D341Med (cell line): ENCODE data around the gene EML3.
"Not testable (repeated sequence)": the region's sequence is repeated elsewhere in the genome, so short reads cannot be mapped to it uniquely, and the experiment has no call there.

ENCODE experiments used
- DNase-seq: peaks from one replicate; pipeline ENCODE4 v3.0.0; 2012; ENCODE audit warnings: low spot score

EML3 gene

DNA sequence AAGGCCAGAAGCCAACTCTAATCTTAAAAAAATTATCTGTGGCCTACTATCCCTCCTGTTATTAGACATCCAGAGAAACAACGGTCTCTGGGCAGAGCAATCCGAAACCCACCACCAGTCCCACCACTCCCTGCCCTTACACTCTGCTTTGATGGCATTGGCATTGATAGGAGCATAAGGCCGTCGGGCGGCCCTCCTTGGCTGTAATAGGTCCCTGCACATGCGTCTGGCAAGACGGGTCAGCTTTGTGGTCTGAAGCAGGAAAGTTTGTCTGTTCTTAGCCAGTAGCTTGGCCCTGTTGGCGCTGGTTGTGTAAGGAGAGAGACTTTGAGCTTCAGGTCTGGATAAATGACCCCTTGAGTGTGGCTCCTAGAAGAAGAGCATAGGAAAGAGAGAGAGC, 17.5 kb downstream of the EML3 start:
- DNase-seq, result no peak

DNA sequence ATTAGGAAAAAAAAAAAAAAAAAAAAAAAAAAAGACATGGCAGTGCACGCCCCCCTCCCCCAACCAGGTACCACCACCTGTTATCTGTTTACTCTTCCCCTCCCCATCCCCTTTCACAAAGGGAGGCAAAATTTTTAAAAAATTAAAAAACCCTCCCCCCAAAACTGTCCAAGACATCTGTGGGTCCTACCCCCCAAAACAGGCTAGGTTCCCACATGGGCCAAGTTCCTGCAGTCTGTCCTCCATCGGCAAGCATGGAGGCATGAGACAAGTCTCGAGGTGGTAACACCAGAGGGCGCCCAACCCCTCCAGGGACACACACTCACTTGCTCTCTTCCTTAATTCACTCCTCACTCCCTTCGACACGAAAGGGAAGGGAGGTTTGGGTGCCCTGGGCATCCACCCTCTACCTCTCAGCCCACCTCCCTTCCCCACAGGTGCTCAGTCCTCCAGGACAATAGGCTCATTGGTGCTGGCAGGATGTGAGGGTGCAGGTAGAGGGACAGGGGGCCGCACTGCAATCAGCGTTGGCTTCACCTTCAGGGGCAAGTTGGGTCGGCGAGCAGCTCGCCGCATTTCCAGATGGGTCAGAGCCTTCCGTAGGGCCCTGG, 19.0 kb downstream of the EML3 start:
- peak; percentile 70 for DNase-seq

DNA sequence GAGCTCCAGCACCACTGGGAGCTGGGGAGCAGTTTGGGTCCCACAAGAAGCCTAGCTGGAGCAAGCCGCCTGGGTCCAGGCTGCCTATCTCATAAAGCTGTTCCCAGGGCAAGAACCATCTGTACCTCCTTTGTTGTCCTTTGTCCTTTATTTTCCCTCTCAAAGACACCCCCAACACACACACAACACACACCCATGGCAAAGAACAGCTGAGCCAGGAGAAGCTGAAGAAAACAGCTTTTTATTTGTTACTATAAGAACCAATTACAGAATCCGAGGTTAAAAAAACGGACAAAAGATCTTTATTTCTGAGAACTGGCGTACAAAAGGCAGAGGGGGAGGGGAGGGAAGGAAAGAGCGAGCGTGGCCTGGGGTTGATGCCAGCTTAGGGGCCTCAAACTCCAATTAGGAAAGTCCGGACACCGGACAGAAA, 19.6 kb downstream of the EML3 start:
- DNase-seq, result no peak

DNA sequence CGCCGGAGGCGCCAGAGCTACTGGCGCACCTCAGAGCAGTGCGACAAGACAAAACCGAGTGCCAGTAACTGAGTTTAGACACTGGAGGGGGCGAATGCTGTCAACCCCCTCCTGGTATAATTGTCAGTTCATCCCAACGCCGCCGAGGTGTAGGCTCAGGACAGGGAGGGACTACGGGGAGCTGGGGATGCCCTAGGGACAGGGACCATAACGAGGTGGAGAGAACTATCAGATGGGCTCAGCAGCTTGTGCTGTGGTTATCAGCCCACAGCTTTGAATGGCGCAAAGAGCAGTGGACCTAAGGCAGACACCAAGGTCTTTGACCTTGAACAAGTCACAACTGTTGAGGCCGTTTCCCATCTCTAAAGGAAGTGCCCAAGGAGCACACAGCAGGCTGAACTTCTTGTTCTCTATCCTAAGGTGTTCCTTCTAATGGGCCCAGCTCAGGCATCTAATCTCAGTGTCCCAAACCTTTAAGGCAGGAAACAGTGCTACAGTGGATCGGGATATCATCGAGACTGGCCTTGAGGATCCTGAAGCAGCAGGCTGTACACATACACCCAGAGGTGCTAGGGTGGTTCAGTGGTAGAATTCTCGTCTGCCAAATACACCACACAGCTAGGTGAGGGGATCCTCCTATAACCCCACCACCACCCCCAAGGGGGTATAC, 20.3 kb downstream of the EML3 start:
- no peak for DNase-seq

DNA sequence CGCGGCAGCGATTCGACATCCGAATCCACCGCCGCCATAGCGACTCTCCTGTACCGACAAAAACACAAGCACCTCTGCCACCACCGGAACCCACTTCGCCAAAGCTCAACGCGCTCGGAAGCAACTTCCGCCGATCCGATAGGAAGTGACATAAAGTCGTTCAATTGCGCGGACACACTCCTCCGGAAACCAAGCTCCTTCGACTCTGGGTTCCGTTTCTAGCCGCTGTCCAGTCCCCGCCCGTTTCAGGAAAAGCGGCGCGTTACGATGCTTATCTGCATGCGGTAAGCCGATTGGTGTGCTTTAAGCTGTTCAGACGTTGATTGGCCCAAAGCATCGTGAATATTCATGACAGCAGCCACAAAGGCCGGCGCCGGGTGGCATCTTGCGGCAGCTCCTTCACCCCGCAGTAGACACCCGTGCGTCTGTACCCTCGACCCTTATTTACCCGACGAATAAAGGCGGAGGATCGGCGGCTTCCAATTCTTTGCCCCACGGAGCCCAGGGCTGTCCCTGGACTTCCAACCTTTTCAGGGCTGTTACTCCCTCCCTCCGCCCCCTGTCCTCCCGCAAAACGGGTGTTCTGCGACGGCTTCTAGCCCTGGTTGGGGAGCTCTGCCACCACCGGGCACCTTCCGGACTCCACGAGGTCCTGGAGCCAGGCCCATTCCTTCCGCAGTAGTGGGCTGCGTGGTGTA, 21.0 kb downstream of the EML3 start, which contains the start of gene TUT1:
Gene TUT1, minus strand, starts transcription at position 76 of the 698 bp plus-strand sequence. Its CDS starts 38 bp downstream, at position 38.
- peak; percentile 88 for DNase-seq

DNA sequence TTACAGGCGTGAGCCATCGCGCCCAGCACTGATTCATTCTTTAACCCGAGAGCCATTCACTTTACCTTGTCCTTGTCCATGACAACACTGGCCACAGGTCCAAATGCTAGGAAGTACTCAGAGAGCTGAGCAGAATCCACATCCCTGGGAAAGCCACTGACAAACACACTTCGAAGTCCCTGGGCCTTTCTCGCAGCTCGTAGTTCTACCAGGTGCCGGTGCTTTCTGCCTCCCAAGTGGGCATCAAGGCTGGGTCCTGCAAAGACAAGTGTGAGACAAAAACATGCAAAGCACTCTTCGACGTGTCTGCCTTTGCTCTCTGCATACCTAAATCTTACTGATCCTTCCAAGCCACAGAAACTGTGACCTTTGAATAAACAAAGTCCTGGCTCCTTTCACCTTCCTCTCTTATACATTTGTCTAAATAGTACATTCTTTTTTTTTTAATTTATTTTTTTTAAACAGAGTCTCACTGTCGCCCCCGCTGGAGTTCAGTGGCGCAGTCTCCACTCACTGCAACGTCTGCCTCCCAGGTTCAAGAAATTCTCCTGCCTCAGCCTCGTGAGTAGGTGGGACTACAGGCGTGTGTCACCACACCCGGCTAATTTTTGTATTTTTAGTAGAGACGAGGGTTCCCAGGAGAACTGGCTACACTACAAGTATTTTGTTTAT, 23.5 kb downstream of the EML3 start:
- DNase-seq, result no peak

DNA sequence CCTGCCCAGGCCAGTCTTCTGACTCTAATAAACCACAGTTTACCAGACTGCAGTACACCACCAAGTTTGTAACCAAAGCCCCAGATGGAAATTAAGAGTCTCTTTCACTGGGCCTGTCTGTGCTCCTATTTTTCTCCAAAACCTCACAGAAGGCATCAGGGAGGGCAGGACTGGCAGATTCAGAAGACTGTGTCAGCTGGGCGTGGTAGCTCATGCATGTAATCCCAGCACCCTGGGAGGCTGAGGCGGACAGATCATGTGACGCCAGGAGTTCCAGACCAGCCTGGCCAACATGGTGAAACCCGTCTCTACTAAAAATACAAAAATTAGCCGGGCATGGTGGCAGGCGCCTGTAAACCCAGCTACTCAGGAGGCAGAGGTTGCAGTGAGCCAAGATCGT, 27.2 kb downstream of the EML3 start:
- DNase-seq, result not testable (repeated sequence)

DNA sequence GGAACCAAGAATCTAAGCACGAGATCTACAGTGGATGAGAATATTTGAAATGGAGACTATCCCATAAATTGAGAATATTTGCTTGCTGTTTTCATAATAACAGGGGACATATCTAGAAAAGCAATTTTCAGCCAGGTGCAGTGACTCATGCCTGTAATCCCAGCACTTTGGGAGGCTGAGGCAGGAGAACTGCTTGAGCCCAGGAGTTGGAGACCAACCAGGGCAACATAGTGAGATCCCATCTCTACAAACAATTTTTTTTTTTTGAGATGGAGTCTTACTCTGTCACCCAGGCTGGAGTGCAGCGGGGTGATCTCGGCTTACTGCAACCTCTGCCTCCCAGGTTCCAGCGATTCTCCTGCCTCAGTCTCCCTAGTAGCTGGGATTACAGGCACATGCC, 30.8 kb downstream of the EML3 start:
- not testable (repeated sequence) for DNase-seq

DNA sequence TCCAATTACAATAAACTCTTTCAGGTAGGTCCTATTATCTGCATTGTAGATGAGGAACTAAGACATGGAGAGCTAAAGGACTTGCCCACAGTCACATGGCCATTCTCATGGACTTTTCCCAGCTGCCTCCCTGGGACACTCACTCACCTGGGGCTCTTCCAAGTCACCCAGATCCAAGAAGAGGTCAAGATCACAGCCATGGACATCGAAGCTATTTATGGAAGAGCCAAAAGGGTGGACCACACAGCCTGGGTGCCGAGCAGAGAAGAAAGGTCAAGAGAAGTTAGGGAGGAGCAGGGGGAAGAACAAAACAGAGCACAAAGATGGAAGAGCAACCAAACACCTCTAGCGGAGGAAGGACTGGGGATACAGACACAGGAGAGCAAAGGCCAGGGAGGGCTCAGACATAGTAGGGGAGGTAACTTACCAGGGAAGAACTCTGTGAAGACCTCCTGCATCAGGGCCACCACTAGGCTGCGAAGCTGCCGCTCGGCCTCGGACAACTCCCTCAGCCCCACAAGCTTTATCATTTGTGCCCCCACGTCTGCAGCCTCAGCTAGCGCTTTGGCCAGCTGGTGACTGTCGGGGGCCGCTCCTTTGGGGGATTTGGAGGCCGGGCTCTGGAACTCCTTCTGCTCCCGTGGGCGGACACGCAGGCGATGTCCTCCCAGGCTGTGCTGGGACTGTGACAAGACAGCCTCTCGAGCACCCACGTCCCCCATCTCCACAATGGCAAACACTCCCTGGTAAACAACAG, 31.4 kb downstream of the EML3 start:
- no peak for DNase-seq

DNA sequence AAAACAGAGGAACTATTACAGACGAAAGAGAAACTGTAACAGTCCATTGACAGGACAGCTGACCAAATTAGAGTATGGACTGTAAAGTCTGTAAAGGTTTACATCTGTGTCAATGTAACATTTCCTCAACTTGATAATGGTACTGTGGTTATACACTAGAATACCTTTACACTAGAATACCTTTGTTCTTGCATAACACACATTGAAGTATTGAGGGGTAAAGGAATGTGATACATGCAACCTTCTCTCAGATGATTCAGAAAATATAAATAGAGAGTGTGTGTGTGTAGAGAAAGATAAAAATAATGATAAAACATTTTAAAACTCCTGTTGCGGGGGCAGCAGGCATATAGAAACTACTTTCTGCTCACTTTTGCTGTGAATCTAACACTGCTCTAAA, 33.3 kb downstream of the EML3 start:
- DNase-seq, result no peak

DNA sequence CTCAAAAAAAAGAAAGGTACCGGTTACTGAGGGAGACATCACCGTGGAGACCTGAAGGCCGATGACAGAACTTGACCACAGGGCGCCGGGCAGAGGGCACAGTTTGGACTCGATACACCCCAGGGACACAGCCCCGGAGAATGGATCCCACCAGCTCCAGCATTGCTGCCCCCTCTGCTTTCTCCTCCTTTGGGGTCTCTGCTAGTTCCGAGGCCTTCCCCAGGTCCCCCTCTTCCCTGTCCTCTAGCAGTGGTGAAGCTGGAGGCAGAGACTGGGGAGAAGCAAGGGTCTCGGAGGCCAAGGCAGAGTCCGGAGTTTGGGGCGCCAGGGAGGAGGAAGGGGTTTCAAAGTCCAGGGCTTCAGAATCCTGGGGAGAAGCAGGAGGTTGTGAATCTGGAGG, 34.0 kb downstream of the EML3 start:
- no peak for DNase-seq

DNA sequence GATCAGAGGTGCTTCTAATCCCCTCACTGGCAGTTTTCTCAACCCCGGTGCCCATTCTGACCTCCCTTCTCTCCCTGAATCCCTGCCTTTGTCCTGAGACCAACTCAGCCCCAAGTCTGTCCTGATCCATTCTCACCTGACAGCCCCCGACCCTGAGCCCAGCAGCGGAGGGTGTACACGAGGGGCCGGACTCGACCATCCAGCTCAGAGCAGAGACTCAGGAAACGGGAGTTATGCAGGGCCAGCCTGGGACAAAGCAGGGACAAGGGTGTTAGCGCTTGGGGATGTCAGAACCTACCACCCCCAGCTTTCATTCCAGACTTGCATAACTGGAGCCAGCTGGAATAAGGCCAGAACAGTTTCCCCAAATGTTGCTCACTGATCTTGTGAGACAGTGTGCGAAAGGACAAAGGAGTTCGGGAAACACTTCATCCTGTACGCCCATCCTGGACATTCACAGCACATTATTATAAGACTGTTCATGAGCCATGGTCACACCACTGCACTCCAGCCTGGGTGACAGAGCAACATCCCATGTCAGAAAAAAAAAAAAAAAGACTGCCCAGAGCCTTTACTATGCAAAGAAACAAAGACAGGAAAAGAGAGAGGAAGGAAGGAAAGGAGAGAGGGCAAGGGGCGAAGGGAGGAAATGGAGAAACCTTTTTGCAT, 35.4 kb downstream of the EML3 start:
- DNase-seq, result no peak

DNA sequence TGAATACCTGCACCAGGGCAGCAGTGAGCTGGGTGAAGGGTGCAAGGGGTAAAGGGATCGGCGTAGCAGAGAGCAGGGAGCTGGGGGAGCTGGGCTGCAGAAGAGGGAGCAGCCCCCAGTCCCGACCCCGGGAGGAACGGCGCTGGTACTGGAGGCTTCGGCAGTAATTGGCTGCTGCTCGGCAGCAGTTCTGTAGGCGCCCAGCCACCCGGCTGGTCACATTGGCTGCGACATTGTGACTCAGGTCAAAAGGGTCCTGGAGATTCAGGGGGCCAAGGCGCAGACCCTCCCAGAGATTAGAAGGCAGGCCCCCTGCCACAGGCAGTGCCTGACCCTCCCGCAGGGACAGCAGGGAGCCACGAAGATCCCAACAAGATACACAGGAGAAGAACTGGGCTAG, 36.7 kb downstream of the EML3 start:
- DNase-seq, result no peak

DNA sequence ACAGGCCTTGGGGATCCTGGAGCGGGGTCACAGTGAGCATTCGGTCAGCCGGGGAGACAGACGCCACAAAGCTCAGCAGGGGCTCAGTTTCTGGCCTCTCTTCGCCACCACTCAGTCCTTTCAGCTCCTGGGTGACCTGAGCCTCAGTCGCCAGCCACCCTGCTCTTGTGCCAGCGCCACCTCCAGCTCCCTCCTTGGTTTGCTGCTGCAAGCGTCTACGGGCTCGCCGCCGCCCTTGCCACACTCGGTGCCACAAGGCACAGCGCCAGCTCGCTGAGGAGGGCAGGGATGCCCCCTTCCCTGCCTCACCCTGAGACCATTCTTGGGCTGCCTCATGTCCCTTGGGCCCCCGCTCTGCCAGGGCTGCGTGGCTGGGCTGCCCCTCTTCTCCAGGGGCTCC, 37.4 kb downstream of the EML3 start:
- DNase-seq, result peak; percentile 30

DNA sequence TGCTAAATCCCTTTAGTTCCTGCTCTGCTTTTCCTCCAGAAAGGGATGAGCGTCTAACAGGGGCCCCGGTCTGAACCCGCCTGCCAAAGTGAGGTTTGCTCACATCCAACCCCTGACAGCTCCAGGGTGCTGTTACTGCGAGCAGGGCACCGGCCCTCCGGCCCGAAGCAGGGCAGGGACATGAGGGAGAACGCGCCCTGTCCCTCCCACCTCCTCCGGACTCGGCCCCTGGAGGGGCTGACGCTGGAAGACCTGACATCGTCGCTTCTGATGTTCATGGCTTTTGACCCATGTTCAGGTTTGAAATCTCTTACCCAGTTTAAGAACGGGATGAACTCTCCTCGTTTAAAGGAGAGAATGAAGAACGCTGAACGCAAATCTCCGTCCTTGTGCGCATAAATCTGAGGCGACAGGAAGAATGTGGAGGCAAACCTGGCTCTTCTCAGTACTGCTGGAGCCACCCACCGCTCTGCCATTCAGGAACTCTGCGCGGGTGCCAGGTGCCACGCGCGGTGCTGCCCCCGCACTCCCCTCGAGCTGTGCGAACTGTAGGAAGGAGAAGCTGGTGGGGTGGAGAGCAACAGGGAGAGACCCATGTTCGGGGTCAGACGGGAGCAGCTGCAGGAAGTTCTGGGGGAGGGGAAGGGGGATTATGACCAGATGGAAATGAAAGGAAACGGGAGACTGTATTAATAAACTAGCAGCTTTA, 38.1 kb downstream of the EML3 start:
- DNase-seq, result peak; percentile 62

DNA sequence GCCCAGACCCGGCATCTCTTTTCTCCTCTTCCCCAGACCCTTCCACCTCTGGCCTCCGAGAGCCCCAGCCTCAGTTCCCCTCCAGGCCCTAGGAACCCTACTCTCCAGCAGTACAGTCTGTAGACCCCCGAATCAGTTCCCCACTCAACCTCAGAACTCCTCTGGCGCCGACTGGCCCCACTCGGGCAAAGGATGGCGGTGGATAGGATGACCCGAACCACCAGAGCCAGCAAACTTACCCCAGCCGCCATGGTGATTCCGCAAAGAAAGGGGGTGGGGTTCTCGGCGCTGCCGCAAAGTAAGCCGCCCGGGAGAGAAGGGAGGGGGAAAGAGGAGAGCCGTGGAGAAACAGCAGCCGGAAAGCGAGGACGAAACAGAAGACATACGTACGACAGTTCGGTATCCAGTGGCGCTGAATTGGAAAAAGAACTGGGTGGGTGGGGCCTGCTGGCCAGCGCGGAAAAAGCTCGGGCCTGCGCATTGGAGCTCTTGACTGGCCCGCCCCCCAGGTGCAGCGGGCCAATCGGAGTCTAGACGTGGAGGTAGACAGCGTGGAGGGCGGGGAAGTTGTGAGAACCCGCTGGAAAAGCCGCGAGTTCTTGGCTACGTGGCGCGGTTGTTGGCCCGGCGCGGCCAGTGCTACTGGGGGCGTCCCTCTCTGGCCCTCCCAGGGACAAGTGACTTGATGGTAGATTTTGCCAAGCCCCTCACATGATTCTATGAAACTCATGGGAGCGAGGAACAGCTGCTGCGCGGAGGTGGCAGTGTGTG, 38.8 kb downstream of the EML3 start, which contains the start of gene EEF1G:
Gene EEF1G, minus strand, starts transcription at position 300 of the 771 bp plus-strand sequence. Its CDS starts 49 bp downstream, at position 251.
- DNase-seq, result peak; percentile 97

DNA sequence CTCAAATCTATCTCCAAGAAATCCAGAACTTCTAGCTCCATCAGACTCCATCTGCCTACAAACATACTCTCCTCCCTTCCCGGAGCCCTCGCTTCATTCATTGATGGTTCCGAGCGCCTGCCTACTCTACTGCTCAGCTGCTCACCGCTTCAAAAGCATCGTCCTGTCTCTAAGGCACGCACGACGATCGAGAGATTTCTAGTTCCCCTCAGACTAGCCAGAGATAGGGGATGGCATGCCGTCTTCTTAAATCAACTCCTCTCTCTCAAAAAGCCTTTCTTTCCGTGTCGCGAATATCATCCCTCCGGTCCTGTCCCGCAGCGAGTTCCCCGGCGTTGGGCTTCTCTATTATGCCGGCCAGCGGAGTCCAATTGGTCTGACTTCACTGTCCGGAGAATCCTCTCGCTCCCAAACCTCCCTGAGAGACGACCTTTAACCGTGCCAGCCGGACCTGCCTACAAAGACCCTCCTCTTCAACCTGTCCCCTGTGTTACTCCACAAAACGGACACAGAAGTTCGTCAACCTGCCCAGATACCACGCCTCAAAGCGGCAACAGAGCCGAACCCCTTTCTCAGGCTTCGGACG, 39.5 kb downstream of the EML3 start:
- peak; percentile 34 for DNase-seq

DNA sequence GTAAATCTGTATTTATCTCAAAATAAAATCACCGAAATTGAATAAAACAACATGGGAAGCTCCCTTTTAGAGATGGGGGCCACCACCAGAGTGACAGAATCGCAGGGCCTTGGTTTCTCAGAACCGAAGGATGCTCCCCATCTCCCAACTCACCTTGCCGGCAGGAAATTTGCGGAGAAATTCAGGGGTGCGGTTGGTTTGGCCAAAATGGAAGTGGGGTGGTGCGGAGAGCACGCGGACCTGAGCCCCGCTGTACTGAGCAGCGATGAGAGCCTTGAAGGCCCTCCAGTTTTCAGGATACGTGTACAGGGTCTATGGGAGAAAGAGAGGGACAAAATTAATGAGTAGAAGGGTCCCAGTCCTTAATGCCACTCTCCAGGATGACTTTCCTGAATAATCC, 40.1 kb downstream of the EML3 start:
- DNase-seq, result no peak

DNA sequence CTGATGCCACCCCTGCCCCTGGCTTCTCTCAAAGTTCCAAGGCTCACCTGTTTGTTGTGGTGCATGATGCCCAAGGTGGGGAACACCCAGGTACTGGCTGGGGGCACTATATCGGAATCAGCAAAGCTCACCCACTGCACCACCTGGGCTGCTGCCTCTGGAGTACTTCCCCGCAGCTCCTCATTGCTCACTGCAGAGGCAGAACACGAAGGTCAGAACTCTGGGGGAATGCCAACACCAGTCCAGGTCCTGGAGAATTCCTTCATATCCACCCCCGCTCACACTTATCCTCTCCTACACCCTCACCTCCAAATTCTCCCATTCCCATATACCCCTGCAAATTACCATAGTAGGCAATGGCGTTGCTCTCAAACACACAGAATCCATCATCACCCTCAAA, 41.1 kb downstream of the EML3 start:
- DNase-seq, result not testable (repeated sequence)
